IMR-90 (cell line): Measurements from ENCODE around the gene CLPSL2. TPM values are rescaled to one million over a fixed set of nuclear protein-coding genes. Genes with fewer than 3 reads are reported as not detected.

ENCODE experiments used
- ATAC-seq: fragments of 200-7000 bp; cut with Tn5 transposase; 2 replicates; pipeline ENCODE4 v1.9.1; 2020; ENCODE audit warnings: low read depth, mild to moderate bottlenecking, moderate library complexity
- Bru-seq: library from RNA; stranded (reverse); fragments of 400-500 nt; gene quantifications from one replicate; lab custom pipeline; 2021; lab: Mats Ljungman, UMichigan
- BruChase-seq, 2 experiments: library from RNA; stranded (reverse); fragments of 400-500 nt; gene quantifications; one replicate each; lab custom pipeline; 2021; lab: Mats Ljungman, UMichigan
- BruUV-seq: library from RNA; stranded (reverse); fragments of 400-500 nt; replicated peaks from 2 replicates; lab custom pipeline; 2021; lab: Mats Ljungman, UMichigan
- CTCF ChIA-PET: fragments of 300-600 bp; formaldehyde crosslinking; extraction: SDS; loops from one replicate; lab custom pipeline; 2021; ENCODE audit warnings: antibody characterized with exemption; lab: Yijun Ruan, JAX
- POLR2A ChIA-PET: fragments of 300-600 bp; sonication (Branson Sonifier 250); formaldehyde crosslinking; loops from one replicate; lab custom pipeline; 2022; ENCODE audit warnings: antibody characterized with exemption; ENCODE audit not compliant: unreplicated experiment; lab: Charles Lee
- DNase-seq: peaks from one replicate; pipeline ENCODE4 v3.0.0; 2013
- H2AFZ ChIP-seq: replicated peaks from 2 replicates; pipeline ENCODE3; 2013; ENCODE audit warnings: low read length, mild to moderate bottlenecking; ENCODE audit not compliant: poor library complexity
- H2AK5ac ChIP-seq: 2 replicates; pipeline ENCODE4 v1.6.1; 2013; ENCODE audit warnings: low read depth, low read length, inconsistent platforms
- H2AK9ac ChIP-seq: replicated peaks from 2 replicates; pipeline ENCODE3; 2013; ENCODE audit warnings: mild to moderate bottlenecking, low read depth, low read length, moderate library complexity; ENCODE audit not compliant: poor library complexity
- H2BK120ac ChIP-seq: 2 replicates; pipeline ENCODE4 v1.6.1; 2013; ENCODE audit warnings: low read depth, low read length, inconsistent platforms
- H2BK15ac ChIP-seq: 3 replicates; pipeline ENCODE4 v1.6.1; 2013; ENCODE audit warnings: low read depth, low read length, inconsistent platforms
- H2BK20ac ChIP-seq: 2 replicates; pipeline ENCODE4 v1.6.1; 2013; ENCODE audit warnings: low read depth, mild to moderate bottlenecking, inconsistent platforms, low read length, moderate library complexity
- H2BK5ac ChIP-seq: 2 replicates; pipeline ENCODE4 v1.6.1; 2013; ENCODE audit warnings: mild to moderate bottlenecking, low read depth, low read length, inconsistent platforms; ENCODE audit not compliant: poor library complexity, severe bottlenecking
- H3K14ac ChIP-seq: replicated peaks from 2 replicates; pipeline ENCODE4 v1.6.1; 2013; ENCODE audit warnings: low read depth, low read length, inconsistent platforms
- H3K18ac ChIP-seq: 2 replicates; pipeline ENCODE4 v1.6.1; 2013; ENCODE audit warnings: low read depth, low read length, control low read depth
- H3K23ac ChIP-seq: 2 replicates; pipeline ENCODE4 v1.6.1; 2013; ENCODE audit warnings: low read depth, low read length, inconsistent platforms
- H3K27ac ChIP-seq: 2 replicates; pipeline ENCODE4 v1.5.1; 2013; ENCODE audit warnings: mild to moderate bottlenecking, control low read depth, low read length; ENCODE audit not compliant: insufficient read depth
- H3K27me3 ChIP-seq: 2 replicates; pipeline ENCODE4 v1.6.1; 2013; ENCODE audit warnings: low read length; ENCODE audit not compliant: control insufficient read depth, insufficient read depth
- H3K36me3 ChIP-seq: 2 replicates; pipeline ENCODE4 v1.6.1; 2013; ENCODE audit warnings: low read length, mixed read lengths; ENCODE audit not compliant: control insufficient read depth, insufficient read depth
- H3K4ac ChIP-seq: 2 replicates; pipeline ENCODE4 v1.6.1; 2013; ENCODE audit warnings: low read depth, low read length, inconsistent platforms
- H3K4me1 ChIP-seq: 2 replicates; pipeline ENCODE4 v1.6.1; 2013; ENCODE audit warnings: low read length, mixed read lengths; ENCODE audit not compliant: control insufficient read depth, insufficient read depth
- H3K4me2 ChIP-seq: 2 replicates; pipeline ENCODE4 v1.6.1; 2013; ENCODE audit warnings: low read depth, mild to moderate bottlenecking, control low read depth, low read length, moderate library complexity
- H3K4me3 ChIP-seq: 2 replicates; pipeline ENCODE4 v1.5.1; 2013; ENCODE audit warnings: low read depth, mild to moderate bottlenecking, control low read depth, low read length, moderate library complexity; ENCODE audit not compliant: insufficient read depth
- H3K56ac ChIP-seq: 2 replicates; pipeline ENCODE4 v1.6.1; 2013; ENCODE audit warnings: low read length, inconsistent platforms; ENCODE audit not compliant: insufficient read depth; ENCODE audit errors: extremely low read depth
- H3K79me1 ChIP-seq, 2 experiments: 2 replicates each; pipeline ENCODE4 v1.6.1; 2013; ENCODE audit warnings: low read length in 2 of 2, inconsistent platforms in 1 of 2, low read depth in 1 of 2
- H3K9ac ChIP-seq: 2 replicates; pipeline ENCODE4 v1.6.1; 2013; ENCODE audit warnings: low read depth, low read length, control low read depth
- H3K9me1 ChIP-seq: 2 replicates; pipeline ENCODE4 v1.6.1; 2013; ENCODE audit warnings: low read length, inconsistent platforms; ENCODE audit not compliant: insufficient read depth
- H3K9me3 ChIP-seq: 2 replicates; pipeline ENCODE4 v1.6.1; 2013; ENCODE audit warnings: low read length; ENCODE audit not compliant: control insufficient read depth, insufficient read depth
- H4K20me1 ChIP-seq: 2 replicates; pipeline ENCODE4 v1.6.1; 2013; ENCODE audit warnings: low read length, inconsistent platforms; ENCODE audit not compliant: insufficient read depth
- H4K5ac ChIP-seq: 2 replicates; pipeline ENCODE4 v1.6.1; 2013; ENCODE audit warnings: mild to moderate bottlenecking, low read depth, low read length, control low read depth
- H4K8ac ChIP-seq, 2 experiments: 2 replicates each; pipeline ENCODE4 v1.6.1; 2013; ENCODE audit warnings: low read depth in 2 of 2, low read length in 2 of 2, control low read depth in 1 of 2, inconsistent platforms in 1 of 2
- H4K91ac ChIP-seq: 2 replicates; pipeline ENCODE4 v1.6.1; 2013; ENCODE audit warnings: low read depth, low read length, inconsistent platforms; ENCODE audit not compliant: insufficient read depth
- CEBPB ChIP-seq: IDR thresholded peaks from 2 replicates; pipeline ENCODE4 v1.6.1; 2012; ENCODE audit warnings: low read depth, low read length, improper control_type of control experiment
- USF2 ChIP-seq: fragments of 150-350 bp; IDR thresholded peaks from 2 replicates; pipeline ENCODE4 v1.6.1; 2017; ENCODE audit warnings: mild to moderate bottlenecking, antibody characterized with exemption, low read length, low read depth
- WGBS, 2 experiments: methylation state at CpG; one replicate each; pipeline versions ENCODE4 v1.1.5 to v1.1.7; 2013; ENCODE audit warnings: missing lambda C conversion rate in 2 of 2; ENCODE audit not compliant: insufficient read length in 1 of 2; ENCODE audit errors: extremely low coverage in 2 of 2; 5-methylcytosine and 5-hydroxymethylcytosine counted together
- dilution Hi-C: fragments of 300-500 bp; cut with HindIII; formaldehyde crosslinking; loops from one replicate; pipeline ENCODE4 v1.14.3; 2018; ENCODE audit warnings: low sequenced_read_pairs; ENCODE audit not compliant: unreplicated experiment
- in situ Hi-C: fragments of 300-500 bp; cut with MboI; formaldehyde crosslinking; loops from 3 replicates; pipeline ENCODE4 v1.14.3; 2019; ENCODE audit warnings: low sequenced_read_pairs, inconsistent platforms, mixed read lengths
- intact Hi-C: fragments of 100-400 bp; cut with micrococcal nuclease; formaldehyde crosslinking; loops from 2 replicates; pipeline ENCODE4 v1.10.0; 2022
- long read RNA-seq: library from polyadenylated mRNA; unstranded; transcript quantifications from one replicate; pipeline ENCODE4 v2.0.0, GENCODE V29; 2021; ENCODE audit not compliant: unreplicated experiment
- polyA plus RNA-seq, 3 experiments: library from polyadenylated mRNA; depleted of rRNA; stranded (reverse); fragments of >200 nt; gene quantifications; 2 replicates each; pipeline ENCODE4 v1.2.3, GENCODE V29; 2012; ENCODE audit warnings: low replicate concordance in 1 of 3
- total RNA-seq: library from RNA; depleted of rRNA; stranded (reverse); fragments of >200 nt; gene quantifications from 2 replicates; pipeline ENCODE4 v1.2.3, GENCODE V29; 2012; rRNA removed

CLPSL2 gene
- total RNA-seq (not detected in 2 replicates), polyA plus RNA-seq (2012; rRNA removed) (not detected in 2 replicates), Bru-seq, nascent RNA (percentile 10 among the genes with signal in this experiment), BruChase-seq, experiment 1, labeled RNA remaining after a 6-hour chase (not detected), BruChase-seq, experiment 2, labeled RNA remaining after a 2-hour chase (not detected)
- polyA plus RNA-seq (2012; cell fraction: cytosol; rRNA removed): 0.76 TPM in 1 of 2 replicates, not detected in the other
- not detected in 2 replicates for polyA plus RNA-seq (2012; cell fraction: nucleus; rRNA removed; ENCODE audit: low replicate concordance)
- long read RNA-seq: 0 reads

GRCh38 chr6:35776364-35777215 lies at the start of gene CLPSL2:
Gene CLPSL2 (plus strand): TSS chr6:35776598. CDS start chr6:35776619, 21 bp downstream.
- Histone ChIP-seq H3K18ac (no peak within 1 kb of the TSS), H4K5ac (no peak within 1 kb of the TSS), H3K36me3 (no peaks in the 10 kb centered on the region), H3K56ac (no peak within 1 kb of the TSS), H4K8ac (no peak within 1 kb of the TSS), H3K9me3 (no peaks in the 10 kb centered on the region), H3K79me1 (no peaks in the 10 kb centered on the region), H2BK120ac (no peak within 1 kb of the TSS), H2BK20ac (no peak within 1 kb of the TSS), H2AK9ac (no peak within 1 kb of the TSS), H3K27me3 (peaks cover 52% of the 10 kb centered on the region), H3K14ac (no peak within 1 kb of the TSS), H4K20me1 (no peaks in the 10 kb centered on the region; the same call in 1 of the 2 replicates), H2AFZ (peak within 1 kb of the TSS; percentile 67), H3K4me1 (no peaks in the 10 kb centered on the region), H2BK15ac (no peak within 1 kb of the TSS), H2BK5ac (no peak within 1 kb of the TSS), H3K4me3 (peak within 1 kb of the TSS; percentile 51), H3K27ac (no peak within 1 kb of the TSS), H2AK5ac (no peak within 1 kb of the TSS), H4K91ac (no peak within 1 kb of the TSS), H3K4ac (no peak within 1 kb of the TSS), H3K9me1 (no peaks in the 10 kb centered on the region; the same call in 1 of the 2 replicates), H3K4me2 (peak within 1 kb of the TSS; percentile 52), H3K23ac (no peak within 1 kb of the TSS), H3K9ac (no peak within 1 kb of the TSS)
- dilution Hi-C loops: no loop called here
- ATAC-seq: peak; percentile 56
- ChIA-PET CTCF (no interaction called here), POLR2A (no interaction called here)
- intact Hi-C loops: no loop called here
- 3% methylated on average over 16 of the region's 56 CpGs; no CpG with 5 or more reads in 1 of the 2 experiments for WGBS, 2 experiments
- in situ Hi-C loops: no loop called here
- BruUV-seq: no TSS peak
- no peak for DNase-seq
- no peak for TF ChIP-seq CEBPB
- TF ChIP-seq USF2: peak; percentile 68
